GM21576 (cell line): Measurements from ENCODE around the gene TMEM108.

Experiments used
- ATAC-seq: cut with Tn5 transposase; IDR thresholded peaks from one replicate; pipeline ENCODE4 v1.9.1; 2021; ENCODE audit warnings: mild to moderate bottlenecking, moderate library complexity; ENCODE audit not compliant: unreplicated experiment

TMEM108 gene

GRCh38 chr3:133053532-133053931 lies 15.3 kb downstream of the TMEM108 start:
- no peak for ATAC-seq

- no peak for ATAC-seq
These were observed 16.4 kb downstream of the TMEM108 start for GRCh38 chr3:133054586-133054985.

- no peak for ATAC-seq
These were observed 17.1 kb downstream of the TMEM108 start for GRCh38 chr3:133055339-133055738.

- ATAC-seq, result no peak
These were observed 20.1 kb downstream of the TMEM108 start for GRCh38 chr3:133058243-133058642.

- no peak for ATAC-seq
These were observed 20.6 kb downstream of the TMEM108 start for GRCh38 chr3:133058831-133059230.

GRCh38 chr3:133065193-133065961 lies 27.2 kb downstream of the TMEM108 start:
- ATAC-seq, result no peak

- no peak for ATAC-seq
These were observed 27.8 kb downstream of the TMEM108 start for GRCh38 chr3:133066026-133066425.

GRCh38 chr3:133069556-133070286 lies 31.5 kb downstream of the TMEM108 start:
- ATAC-seq, result no peak

GRCh38 chr3:133074977-133075376 lies 36.8 kb downstream of the TMEM108 start:
- ATAC-seq, result no peak

GRCh38 chr3:133077688-133078087 lies 39.5 kb downstream of the TMEM108 start:
- no peak for ATAC-seq

GRCh38 chr3:133079621-133080020 lies 41.4 kb downstream of the TMEM108 start:
- no peak for ATAC-seq

- ATAC-seq, result no peak
These were observed 42.8 kb downstream of the TMEM108 start for GRCh38 chr3:133081016-133081415.

- no peak for ATAC-seq
These were observed 45.2 kb downstream of the TMEM108 start for GRCh38 chr3:133083395-133083794.

- ATAC-seq, result no peak
These were observed 51.8 kb downstream of the TMEM108 start for GRCh38 chr3:133089906-133090485.

- no peak for ATAC-seq
These were observed 54.5 kb downstream of the TMEM108 start for GRCh38 chr3:133092681-133093080.

- ATAC-seq, result no peak
These were observed 55.2 kb downstream of the TMEM108 start for GRCh38 chr3:133093366-133093765.

GRCh38 chr3:133096900-133097613 lies 58.9 kb downstream of the TMEM108 start:
- no peak for ATAC-seq

- no peak for ATAC-seq
These were observed 65.5 kb downstream of the TMEM108 start for GRCh38 chr3:133103706-133104105.

- no peak for ATAC-seq
These were observed 68.0 kb downstream of the TMEM108 start for GRCh38 chr3:133106169-133106568.

GRCh38 chr3:133112666-133113065 lies 74.5 kb downstream of the TMEM108 start:
- no peak for ATAC-seq

- ATAC-seq, result no peak
These were observed 75.3 kb downstream of the TMEM108 start for GRCh38 chr3:133113526-133113925.
